GM12874 (cell line): ENCODE results near the gene LIN9.

Experiments used
- TF ChIP-seq, protein P1 (sequence below): IDR thresholded peaks from 2 replicates; pipeline ENCODE4 v1.5.1; 2011; ENCODE audit warnings: low read depth, mild to moderate bottlenecking, control low read depth, low read length, moderate library complexity; ENCODE audit not compliant: insufficient read depth

LIN9 gene

DNA sequence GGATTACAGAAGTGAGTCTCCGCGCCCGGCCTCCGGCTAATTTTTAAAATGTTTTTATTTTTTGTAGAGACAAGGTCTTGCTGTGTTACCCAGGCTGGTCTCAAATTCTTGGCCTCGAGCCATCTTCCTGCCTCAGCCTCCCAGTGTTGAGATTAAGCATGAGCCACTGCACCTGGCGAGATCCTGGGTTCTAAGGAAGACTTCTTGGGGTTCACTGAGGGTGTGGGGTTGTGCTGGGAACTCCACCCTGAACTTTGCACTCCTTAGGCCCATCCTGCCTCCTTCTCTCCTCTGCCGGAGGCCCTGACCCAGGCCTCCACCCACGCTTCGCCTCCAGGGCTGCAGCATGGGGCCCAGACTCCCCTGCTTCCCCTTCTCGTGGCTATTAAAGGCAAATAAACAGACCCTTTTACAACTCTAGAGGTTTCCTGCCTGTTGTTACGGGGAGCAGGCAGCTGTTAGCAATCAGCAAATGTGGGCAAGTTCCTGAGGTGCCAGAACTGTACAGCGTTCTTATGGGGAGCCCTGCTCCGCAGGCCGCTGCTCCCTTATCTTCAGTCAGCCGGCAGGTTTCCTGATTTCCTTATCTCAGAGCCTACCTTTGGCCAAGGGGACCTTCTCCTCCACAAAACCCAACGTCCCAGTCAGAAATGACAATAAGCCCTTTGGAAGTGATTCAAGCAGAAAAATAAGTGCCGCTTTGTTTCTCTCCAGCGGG lies 41.0 kb upstream of the LIN9 start:
- TF ChIP-seq, protein P1, sequence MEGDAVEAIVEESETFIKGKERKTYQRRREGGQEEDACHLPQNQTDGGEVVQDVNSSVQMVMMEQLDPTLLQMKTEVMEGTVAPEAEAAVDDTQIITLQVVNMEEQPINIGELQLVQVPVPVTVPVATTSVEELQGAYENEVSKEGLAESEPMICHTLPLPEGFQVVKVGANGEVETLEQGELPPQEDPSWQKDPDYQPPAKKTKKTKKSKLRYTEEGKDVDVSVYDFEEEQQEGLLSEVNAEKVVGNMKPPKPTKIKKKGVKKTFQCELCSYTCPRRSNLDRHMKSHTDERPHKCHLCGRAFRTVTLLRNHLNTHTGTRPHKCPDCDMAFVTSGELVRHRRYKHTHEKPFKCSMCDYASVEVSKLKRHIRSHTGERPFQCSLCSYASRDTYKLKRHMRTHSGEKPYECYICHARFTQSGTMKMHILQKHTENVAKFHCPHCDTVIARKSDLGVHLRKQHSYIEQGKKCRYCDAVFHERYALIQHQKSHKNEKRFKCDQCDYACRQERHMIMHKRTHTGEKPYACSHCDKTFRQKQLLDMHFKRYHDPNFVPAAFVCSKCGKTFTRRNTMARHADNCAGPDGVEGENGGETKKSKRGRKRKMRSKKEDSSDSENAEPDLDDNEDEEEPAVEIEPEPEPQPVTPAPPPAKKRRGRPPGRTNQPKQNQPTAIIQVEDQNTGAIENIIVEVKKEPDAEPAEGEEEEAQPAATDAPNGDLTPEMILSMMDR, result no peak

DNA sequence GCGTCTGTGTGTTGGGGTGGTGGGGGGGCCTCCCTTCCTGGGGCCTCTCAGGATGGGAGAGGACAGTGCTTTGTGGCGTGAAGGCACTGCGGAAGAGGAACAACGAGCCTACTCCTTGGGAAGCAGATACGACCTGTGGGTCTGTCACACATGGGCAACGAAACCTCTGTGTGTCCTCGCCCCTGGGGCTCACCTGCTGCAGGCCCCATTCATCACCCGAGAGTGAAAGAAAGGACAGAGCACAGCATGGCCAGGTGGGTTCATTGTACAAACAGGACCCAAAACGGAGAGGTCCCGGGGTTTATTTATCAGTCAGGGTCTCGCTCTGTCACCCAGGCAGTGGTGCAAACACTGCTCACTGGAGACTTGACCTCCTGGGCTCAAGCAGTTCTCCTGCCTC lies 40.1 kb upstream of the LIN9 start:
- TF ChIP-seq, protein P1, result no peak

DNA sequence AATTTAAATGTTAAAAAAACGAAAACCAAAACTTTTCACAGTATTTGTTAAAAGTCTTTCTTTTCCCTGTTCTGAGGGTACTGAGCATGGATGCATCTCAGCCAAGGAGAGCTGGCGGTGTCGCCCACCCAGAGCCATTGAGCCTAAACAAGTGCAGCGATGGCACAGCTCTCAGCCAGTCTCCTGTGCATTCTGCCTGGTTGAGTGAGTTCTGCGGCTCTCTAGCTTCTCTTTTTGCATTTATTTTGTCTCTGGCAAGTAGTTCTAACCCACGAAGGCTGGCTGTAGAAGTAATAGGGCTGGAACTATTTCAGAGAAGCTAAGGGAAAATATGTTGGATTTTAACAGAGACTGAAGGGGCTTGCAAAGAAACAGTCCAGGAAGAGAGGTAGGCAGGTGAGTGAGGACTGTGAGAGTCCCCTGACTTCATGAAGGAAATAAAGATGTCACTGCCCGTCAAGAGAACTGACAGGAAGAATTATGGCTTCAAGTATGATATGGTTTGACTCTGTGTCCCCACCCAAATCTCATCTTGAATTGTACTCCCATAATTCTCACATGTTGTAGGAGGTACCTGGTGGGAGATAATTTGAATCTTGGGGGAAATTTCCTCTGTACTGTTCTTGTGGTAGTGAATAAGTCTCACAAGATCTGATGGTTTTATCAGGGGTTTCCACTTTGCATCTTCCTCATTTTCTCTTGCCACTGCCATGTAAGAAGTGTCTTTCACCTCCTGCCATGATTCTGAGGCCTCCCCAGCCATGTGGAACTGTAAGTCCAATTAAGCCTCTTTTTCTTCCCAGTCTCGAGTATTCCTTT lies 35.7 kb upstream of the LIN9 start:
- TF ChIP-seq, protein P1, result no peak

- TF ChIP-seq, protein P1, result no peak
Observed at GRCh38 chr1:226342656-226343055, 33.7 kb upstream of the LIN9 start.

DNA sequence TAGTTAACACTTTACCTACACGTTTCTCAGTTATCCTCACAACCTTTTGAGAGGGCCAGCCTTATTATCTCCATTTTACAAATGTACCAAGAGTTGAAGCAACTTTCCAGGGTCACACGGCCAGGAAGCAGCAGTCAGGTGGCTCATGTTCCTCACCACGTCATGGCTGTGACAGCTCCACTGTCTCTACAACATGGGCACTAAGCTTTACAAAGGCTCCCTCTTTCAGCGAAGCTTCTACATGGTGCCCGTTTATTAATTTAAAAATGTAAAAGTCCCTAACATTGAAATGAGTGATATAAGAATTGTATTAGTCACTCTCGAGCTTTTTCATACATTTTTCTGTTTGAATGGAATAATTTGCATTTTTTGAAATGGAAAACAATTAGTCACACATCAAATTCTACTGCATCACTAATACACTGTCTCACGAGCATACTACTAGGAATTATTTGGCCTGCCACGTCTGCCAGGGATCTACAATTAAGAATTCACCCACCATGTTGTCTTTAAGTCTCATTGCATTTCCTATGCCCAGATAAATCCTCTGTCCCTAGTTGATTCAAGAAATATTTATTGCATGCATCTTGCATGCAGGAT lies 28.4 kb upstream of the LIN9 start:
- TF ChIP-seq, protein P1, result no peak

- TF ChIP-seq, protein P1, result no peak
Observed at GRCh38 chr1:226335661-226336060, 26.7 kb upstream of the LIN9 start.

DNA sequence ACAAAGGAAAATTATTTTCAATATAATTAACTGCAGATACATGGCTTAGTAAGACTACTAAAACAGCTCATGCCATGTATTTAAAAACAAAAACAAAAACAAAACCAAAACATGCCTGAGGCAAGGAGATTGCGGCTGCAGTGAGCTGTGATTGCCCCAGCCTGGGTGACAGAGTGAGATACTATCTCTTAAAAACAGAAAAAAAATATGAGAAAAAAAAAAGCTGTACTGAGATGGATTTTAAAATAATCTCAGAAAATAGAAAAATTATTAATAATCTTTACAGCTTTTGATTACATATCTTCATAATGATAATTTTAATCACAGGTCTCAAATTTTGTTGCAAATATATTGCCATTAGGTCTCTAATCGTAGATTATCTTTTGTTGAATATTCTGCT lies 24.0 kb upstream of the LIN9 start:
- TF ChIP-seq, protein P1, result no peak
